Fibroblast of lung (primary cell): ENCODE results near the gene RASGEF1B. TPM values are rescaled to one million over a fixed set of nuclear protein-coding genes. Genes with fewer than 3 reads are reported as not detected.

Experiments
- DNase-seq, 2 donors: peaks; one replicate each; pipeline versions ENCODE4 v3.0.0 to v3.0.0-alpha.2; 2010; ENCODE audit warnings: low read depth in 2 of 2
- H2AFZ ChIP-seq: 2 replicates; pipeline ENCODE4 v1.5.1; 2012; ENCODE audit warnings: low read length, control low read depth, inconsistent platforms
- H3K27ac ChIP-seq: 2 replicates; pipeline ENCODE4 v1.5.1; 2011; ENCODE audit warnings: low read length, control low read depth; ENCODE audit not compliant: insufficient read depth
- H3K27me3 ChIP-seq: 2 replicates; pipeline ENCODE4 v1.5.1; 2011; ENCODE audit warnings: mild to moderate bottlenecking, low read length; ENCODE audit not compliant: control insufficient read depth, insufficient read depth
- H3K36me3 ChIP-seq: 2 replicates; pipeline ENCODE4 v1.5.1; 2011; ENCODE audit warnings: low read length; ENCODE audit not compliant: control insufficient read depth, insufficient read depth
- H3K4me1 ChIP-seq: 2 replicates; pipeline ENCODE4 v1.5.1; 2011; ENCODE audit warnings: low read length; ENCODE audit not compliant: control insufficient read depth, insufficient read depth; ENCODE audit errors: extremely low read depth
- H3K4me2 ChIP-seq: 2 replicates; pipeline ENCODE4 v1.5.1; 2011; ENCODE audit warnings: low read length, control low read depth; ENCODE audit not compliant: insufficient read depth; ENCODE audit errors: extremely low read depth
- H3K4me3 ChIP-seq, 4 experiments: fragments of 200-600 bp in 1 of 4; sonication (generic) in 1 of 4; replicated peaks in 1 of 4; 2 replicates each; pipeline ENCODE4 v1.5.1; 2011 to 2016; ENCODE audit warnings: low read length in 4 of 4, low read depth in 3 of 4, mild to moderate bottlenecking in 3 of 4, control low read depth in 2 of 4, inconsistent platforms in 1 of 4, mixed read lengths in 1 of 4; ENCODE audit not compliant: insufficient read depth in 1 of 4; ENCODE audit errors: control extremely low read depth in 1 of 4
- H3K79me2 ChIP-seq: 2 replicates; pipeline ENCODE4 v1.5.1; 2012; ENCODE audit warnings: mild to moderate bottlenecking, low read length, inconsistent platforms; ENCODE audit not compliant: control insufficient read depth, insufficient read depth
- H3K9ac ChIP-seq: 2 replicates; pipeline ENCODE4 v1.5.1; 2011; ENCODE audit warnings: mild to moderate bottlenecking, low read length, control low read depth; ENCODE audit not compliant: insufficient read depth
- H3K9me3 ChIP-seq: 2 replicates; pipeline ENCODE4 v1.5.1; 2012; ENCODE audit warnings: low read depth, low read length; ENCODE audit not compliant: control insufficient read depth, insufficient read depth
- H4K20me1 ChIP-seq: 2 replicates; pipeline ENCODE4 v1.5.1; 2011; ENCODE audit warnings: low read length; ENCODE audit not compliant: control insufficient read depth, insufficient read depth; ENCODE audit errors: extremely low read depth
- EZH2 ChIP-seq: IDR thresholded peaks from 2 replicates; pipeline ENCODE4 v1.5.1; 2012; ENCODE audit warnings: low read length, control low read depth, mild to moderate bottlenecking; ENCODE audit errors: missing control alignments
- polyA plus RNA-seq, 2 donors: library from polyadenylated mRNA; depleted of rRNA in 1 of 2; stranded (reverse) in 1 of 2; unstranded in 1 of 2; fragments of >200 nt; gene quantifications; 2 replicates each; pipeline ENCODE4 v1.2.1, GENCODE V29; 2011 to 2012; ENCODE audit warnings: missing spikeins in 1 of 2
- total RNA-seq: library from RNA; depleted of rRNA; stranded (reverse); fragments of >200 nt; gene quantifications from 2 replicates; pipeline ENCODE4 v1.2.1, GENCODE V29; 2014
- TF ChIP-seq, protein P1 (sequence below), 2 donors: IDR thresholded peaks in 1 of 2; conservative IDR thresholded peaks in 1 of 2; 1 replicate in 1 of 2; 2 replicates in 1 of 2; pipeline ENCODE4 v1.5.1; 2011 to 2012; ENCODE audit warnings: low read length in 2 of 2, control low read depth in 1 of 2, inconsistent platforms in 1 of 2, low read depth in 1 of 2, mild to moderate bottlenecking in 1 of 2

Gene RASGEF1B
- total and polyA plus RNA-seq, 2 donors (not counting 1 experiment from before 2014, with no cell fraction given) = 0.02 to 0.33 TPM

GRCh38 chr4:81491943-81492342 is 20.2 kb upstream of the RASGEF1B start:
- Histone ChIP-seq H3K4me2 (no peak overlapping the region), H3K9me3 (no peaks in the 10 kb centered on the region), H3K9ac (no peak overlapping the region), H3K4me3 (no peak overlapping the region), H2AFZ (no peak overlapping the region), H3K79me2 (no peaks in the 10 kb centered on the region), H4K20me1 (no peaks in the 10 kb centered on the region), H3K27ac (no peak overlapping the region), H3K36me3 (no peaks in the 10 kb centered on the region), H3K27me3 (no peaks in the 10 kb centered on the region), H3K4me1 (no peaks in the 10 kb centered on the region)
- TF ChIP-seq EZH2 = no peak
- TF ChIP-seq, protein P1, sequence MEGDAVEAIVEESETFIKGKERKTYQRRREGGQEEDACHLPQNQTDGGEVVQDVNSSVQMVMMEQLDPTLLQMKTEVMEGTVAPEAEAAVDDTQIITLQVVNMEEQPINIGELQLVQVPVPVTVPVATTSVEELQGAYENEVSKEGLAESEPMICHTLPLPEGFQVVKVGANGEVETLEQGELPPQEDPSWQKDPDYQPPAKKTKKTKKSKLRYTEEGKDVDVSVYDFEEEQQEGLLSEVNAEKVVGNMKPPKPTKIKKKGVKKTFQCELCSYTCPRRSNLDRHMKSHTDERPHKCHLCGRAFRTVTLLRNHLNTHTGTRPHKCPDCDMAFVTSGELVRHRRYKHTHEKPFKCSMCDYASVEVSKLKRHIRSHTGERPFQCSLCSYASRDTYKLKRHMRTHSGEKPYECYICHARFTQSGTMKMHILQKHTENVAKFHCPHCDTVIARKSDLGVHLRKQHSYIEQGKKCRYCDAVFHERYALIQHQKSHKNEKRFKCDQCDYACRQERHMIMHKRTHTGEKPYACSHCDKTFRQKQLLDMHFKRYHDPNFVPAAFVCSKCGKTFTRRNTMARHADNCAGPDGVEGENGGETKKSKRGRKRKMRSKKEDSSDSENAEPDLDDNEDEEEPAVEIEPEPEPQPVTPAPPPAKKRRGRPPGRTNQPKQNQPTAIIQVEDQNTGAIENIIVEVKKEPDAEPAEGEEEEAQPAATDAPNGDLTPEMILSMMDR (conservative IDR thresholded peaks at IDR 0.05 in 1 of 2, IDR thresholded peaks at IDR 0.05 in 1 of 2; ENCODE audit: low read depth in 1 of 2, low read length in 2 of 2) = no peak
- DNase-seq = no peak

DNA sequence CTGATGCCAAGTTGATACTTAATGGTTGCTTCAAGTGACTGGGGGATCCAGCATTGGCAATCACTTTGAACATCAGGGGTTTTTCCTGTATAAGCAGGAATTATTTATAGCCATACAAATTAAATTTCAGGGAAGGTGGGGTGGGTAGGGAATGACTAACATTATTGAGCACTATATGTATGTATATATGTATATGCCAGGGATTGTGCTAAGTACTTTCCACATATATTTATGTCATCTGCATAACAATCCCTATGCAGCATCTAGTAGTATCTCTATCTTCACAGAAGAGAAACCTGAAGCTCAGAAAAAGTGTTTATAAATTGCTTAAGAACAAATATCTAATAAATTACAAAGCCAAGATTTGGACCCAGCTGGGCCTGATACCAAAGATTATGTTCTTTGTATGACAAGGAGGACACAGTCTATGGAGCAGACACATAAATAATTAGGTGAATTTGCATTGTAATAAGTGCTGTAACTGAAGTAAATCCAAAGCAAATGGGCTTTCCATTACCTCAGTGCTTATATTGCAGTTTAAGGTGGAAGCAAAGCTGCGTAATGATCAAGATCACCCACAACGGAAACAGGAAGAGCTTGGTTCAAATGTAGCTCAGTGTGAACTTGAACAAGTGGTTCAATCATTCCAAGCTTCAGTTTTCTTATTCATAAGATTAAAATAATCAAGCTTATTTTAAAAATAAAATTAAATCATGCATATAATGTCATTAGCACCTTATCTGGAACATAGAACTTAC is 18.9 kb upstream of the RASGEF1B start:
- Histone ChIP-seq H3K9ac (no peak overlapping the region), H3K9me3 (no peaks in the 10 kb centered on the region), H3K36me3 (no peaks in the 10 kb centered on the region), H3K4me3 (no peak overlapping the region), H4K20me1 (no peaks in the 10 kb centered on the region), H3K27me3 (no peaks in the 10 kb centered on the region), H3K4me2 (no peak overlapping the region), H3K4me1 (no peaks in the 10 kb centered on the region), H3K79me2 (no peaks in the 10 kb centered on the region), H3K27ac (no peak overlapping the region), H2AFZ (no peak overlapping the region)
- TF ChIP-seq, protein P1 (conservative IDR thresholded peaks at IDR 0.05 in 1 of 2, IDR thresholded peaks at IDR 0.05 in 1 of 2; ENCODE audit: low read depth in 1 of 2, low read length in 2 of 2) = no peak
- TF ChIP-seq EZH2 = no peak
- DNase-seq = no peak

GRCh38 chr4:81486502-81486901 is 14.8 kb upstream of the RASGEF1B start:
- H3K79me2 ChIP-seq = no peaks in the 10 kb centered on the region
- no peak overlapping the region for H2AFZ ChIP-seq
- H3K4me2 ChIP-seq = no peak overlapping the region
- no peaks in the 10 kb centered on the region for H3K4me1 ChIP-seq
- H3K27me3 ChIP-seq = no peaks in the 10 kb centered on the region
- no peak overlapping the region for H3K9ac ChIP-seq
- no peaks in the 10 kb centered on the region for H3K36me3 ChIP-seq
- H3K27ac ChIP-seq = no peak overlapping the region
- H4K20me1 ChIP-seq = no peaks in the 10 kb centered on the region
- TF ChIP-seq, protein P1 (conservative IDR thresholded peaks at IDR 0.05 in 1 of 2, IDR thresholded peaks at IDR 0.05 in 1 of 2; ENCODE audit: low read depth in 1 of 2, low read length in 2 of 2) = no peak
- no peak for TF ChIP-seq EZH2
- no peak overlapping the region for H3K4me3 ChIP-seq
- no peak for DNase-seq
- H3K9me3 ChIP-seq = no peaks in the 10 kb centered on the region
